Vagina (tissue), 2 donors: ENCODE measurements around the gene CHRNG. TPM values are rescaled to one million over a fixed set of nuclear protein-coding genes. Genes with fewer than 3 reads are reported as not detected.

Experiments used
- DNase-seq, 2 donors: peaks; one replicate each; pipeline ENCODE4 v3.0.0-alpha.2; 2017; ENCODE audit errors: extremely low spot score in 2 of 2
- H3K27ac ChIP-seq: fragments of 200-600 bp; sonication (generic); one replicate; pipeline ENCODE4 v1.5.1; 2019
- H3K27me3 ChIP-seq: fragments of 200-600 bp; sonication (generic); one replicate; pipeline ENCODE4 v1.5.1; 2019
- H3K36me3 ChIP-seq, 2 donors: fragments of 200-600 bp; sonication (generic); one replicate each; pipeline ENCODE4 v1.5.1; 2017 to 2019
- H3K4me1 ChIP-seq: fragments of 200-600 bp; sonication (generic); one replicate; pipeline ENCODE4 v1.5.1; 2019
- H3K4me3 ChIP-seq, 2 donors: fragments of 200-600 bp; sonication (generic); 1 replicate in 1 of 2; 2 replicates in 1 of 2; pipeline ENCODE4 v1.5.1; 2016 to 2019
- H3K9me3 ChIP-seq: fragments of 200-600 bp; sonication (generic); one replicate; pipeline ENCODE4 v1.5.1; 2019
- CTCF ChIP-seq, 3 experiments: fragments of 450-650 bp in 2 of 3; fragments of 200-600 bp in 1 of 3; sonication (generic) in 1 of 3; IDR thresholded peaks; one replicate each; pipeline ENCODE4 v1.5.1; 2017 to 2019; ENCODE audit warnings: antibody characterized with exemption in 3 of 3, mild to moderate bottlenecking in 2 of 3, moderate library complexity in 2 of 3
- POLR2A ChIP-seq, 2 donors: fragments of 450-650 bp; IDR thresholded peaks; one replicate each; pipeline ENCODE4 v1.6.1; 2017; ENCODE audit warnings: antibody characterized with exemption in 2 of 2, mild to moderate bottlenecking in 2 of 2, moderate library complexity in 2 of 2
- POLR2AphosphoS5 ChIP-seq, 2 donors: sonication (generic); formaldehyde crosslinking; IDR thresholded peaks; one replicate each; pipeline ENCODE4 v1.9.0; 2017; ENCODE audit warnings: antibody characterized with exemption in 2 of 2, mild to moderate bottlenecking in 2 of 2, low read depth in 1 of 2; ENCODE audit not compliant: insufficient read depth in 1 of 2
- intact Hi-C: fragments of 100-400 bp; cut with DNase I; formaldehyde crosslinking; loops from one replicate; pipeline ENCODE4 v1.15.1; 2023
- total RNA-seq: library from RNA; depleted of rRNA; stranded (reverse); fragments of >200 nt; gene quantifications from one replicate; pipeline ENCODE4 v1.2.3, GENCODE V29; 2016

The CHRNG gene
- total RNA-seq, 1 donor from 2014 or later, result not detected

GRCh38 chr2:232492963-232493700 is 46.4 kb upstream of the CHRNG start:
- Histone ChIP-seq H3K9me3 (no peaks in the 10 kb centered on the region), H3K36me3 (no peaks in the 10 kb centered on the region), H3K4me3 (no peak overlapping the region), H3K27ac (no peak overlapping the region), H3K4me1 (no peaks in the 10 kb centered on the region), H3K27me3 (no peaks in the 10 kb centered on the region)
- DNase-seq, result no peak
- intact Hi-C loops, result no loop called here
- TF ChIP-seq POLR2AphosphoS5 (IDR thresholded peaks at IDR 0.05; ENCODE audit: insufficient read depth in 1 of 2, low read depth in 1 of 2), result no peak
- TF ChIP-seq POLR2A (IDR thresholded peaks at IDR 0.05), result no peak
- no peak for TF ChIP-seq CTCF (IDR thresholded peaks at IDR 0.05)

- intact Hi-C loops, result no loop called here
These were observed 45.6 kb upstream of the CHRNG start for GRCh38 chr2:232493701-232494474.

GRCh38 chr2:232494542-232494941 is 45.0 kb upstream of the CHRNG start:
- no peaks in the 10 kb centered on the region for H3K4me1 ChIP-seq
- no peak overlapping the region for H3K27ac ChIP-seq
- no peaks in the 10 kb centered on the region for H3K27me3 ChIP-seq
- no peak for TF ChIP-seq POLR2A (IDR thresholded peaks at IDR 0.05)
- no peak for TF ChIP-seq CTCF (IDR thresholded peaks at IDR 0.05)
- no peak for TF ChIP-seq POLR2AphosphoS5 (IDR thresholded peaks at IDR 0.05; ENCODE audit: insufficient read depth in 1 of 2, low read depth in 1 of 2)
- H3K36me3 ChIP-seq, result no peaks in the 10 kb centered on the region
- no peaks in the 10 kb centered on the region for H3K9me3 ChIP-seq
- H3K4me3 ChIP-seq, result no peak overlapping the region
- DNase-seq, result no peak
- intact Hi-C loops, result no loop called here

More at GRCh38 chr2:232493701-232494474, 45.6 kb upstream of the CHRNG start:
- no peak overlapping the region for H3K27ac ChIP-seq
- no peak overlapping the region for H3K4me3 ChIP-seq
- no peak for DNase-seq
- H3K27me3 ChIP-seq, result no peaks in the 10 kb centered on the region
- TF ChIP-seq POLR2A (IDR thresholded peaks at IDR 0.05) (no peak), POLR2AphosphoS5 (IDR thresholded peaks at IDR 0.05; ENCODE audit: insufficient read depth in 1 of 2, low read depth in 1 of 2) (no peak), CTCF (IDR thresholded peaks at IDR 0.05) (no peak)
- H3K36me3 ChIP-seq, result no peaks in the 10 kb centered on the region
- H3K4me1 ChIP-seq, result no peaks in the 10 kb centered on the region
- H3K9me3 ChIP-seq, result no peaks in the 10 kb centered on the region

GRCh38 chr2:232495292-232495691 is 44.2 kb upstream of the CHRNG start:
- Histone ChIP-seq H3K4me3 (no peak overlapping the region), H3K27me3 (no peaks in the 10 kb centered on the region), H3K9me3 (no peaks in the 10 kb centered on the region), H3K27ac (no peak overlapping the region), H3K36me3 (no peaks in the 10 kb centered on the region), H3K4me1 (no peaks in the 10 kb centered on the region)
- no peak for TF ChIP-seq POLR2A (IDR thresholded peaks at IDR 0.05)
- no peak for TF ChIP-seq CTCF (IDR thresholded peaks at IDR 0.05)
- no peak for TF ChIP-seq POLR2AphosphoS5 (IDR thresholded peaks at IDR 0.05; ENCODE audit: insufficient read depth in 1 of 2, low read depth in 1 of 2)
- no peak for DNase-seq
- intact Hi-C loops, result no loop called here
